OCI-LY7 (cell line): ENCODE results near the gene WDR7.

Experiments
- EZH2phosphoT487 ChIP-seq: fragments of 200-600 bp; sonication (generic); IDR thresholded peaks from 2 replicates; pipeline ENCODE4 v1.6.1; 2018; ENCODE audit warnings: low read depth, borderline replicate concordance, mild to moderate bottlenecking, mixed run types, antibody characterized with exemption, low read length, moderate library complexity, mixed read lengths
- TF ChIP-seq, protein P1 (sequence below): fragments of 200-600 bp; sonication (generic); conservative IDR thresholded peaks from 2 replicates; pipeline ENCODE4 v1.5.1; 2014; ENCODE audit warnings: mild to moderate bottlenecking, antibody characterized with exemption, low read length, moderate library complexity, mixed read lengths

DNA sequence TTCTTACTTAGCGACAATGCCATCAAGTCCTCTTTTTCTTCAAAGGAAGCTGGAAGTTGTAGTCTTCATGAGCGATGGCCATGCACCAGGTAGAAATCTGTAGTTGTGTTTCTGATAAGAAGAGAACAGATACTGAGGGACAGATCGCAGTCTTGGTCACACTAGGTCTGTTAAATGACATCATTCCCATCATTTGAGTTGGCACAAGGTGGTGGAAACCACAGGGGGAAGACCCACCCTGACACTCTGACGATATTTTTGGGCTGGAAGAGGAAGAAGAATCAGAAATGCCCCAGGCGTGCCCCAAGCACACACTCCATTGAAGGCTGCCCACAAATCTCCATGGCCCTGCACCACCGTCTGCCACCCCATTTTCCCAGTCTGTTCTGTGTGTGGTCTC, 406.7 kb downstream of the WDR7 start:
- TF ChIP-seq, protein P1, sequence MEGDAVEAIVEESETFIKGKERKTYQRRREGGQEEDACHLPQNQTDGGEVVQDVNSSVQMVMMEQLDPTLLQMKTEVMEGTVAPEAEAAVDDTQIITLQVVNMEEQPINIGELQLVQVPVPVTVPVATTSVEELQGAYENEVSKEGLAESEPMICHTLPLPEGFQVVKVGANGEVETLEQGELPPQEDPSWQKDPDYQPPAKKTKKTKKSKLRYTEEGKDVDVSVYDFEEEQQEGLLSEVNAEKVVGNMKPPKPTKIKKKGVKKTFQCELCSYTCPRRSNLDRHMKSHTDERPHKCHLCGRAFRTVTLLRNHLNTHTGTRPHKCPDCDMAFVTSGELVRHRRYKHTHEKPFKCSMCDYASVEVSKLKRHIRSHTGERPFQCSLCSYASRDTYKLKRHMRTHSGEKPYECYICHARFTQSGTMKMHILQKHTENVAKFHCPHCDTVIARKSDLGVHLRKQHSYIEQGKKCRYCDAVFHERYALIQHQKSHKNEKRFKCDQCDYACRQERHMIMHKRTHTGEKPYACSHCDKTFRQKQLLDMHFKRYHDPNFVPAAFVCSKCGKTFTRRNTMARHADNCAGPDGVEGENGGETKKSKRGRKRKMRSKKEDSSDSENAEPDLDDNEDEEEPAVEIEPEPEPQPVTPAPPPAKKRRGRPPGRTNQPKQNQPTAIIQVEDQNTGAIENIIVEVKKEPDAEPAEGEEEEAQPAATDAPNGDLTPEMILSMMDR, result no peak
- no peak for TF ChIP-seq EZH2phosphoT487
